GM19328 (cell line): Measurements from ENCODE around the gene WDR4.
"Not testable (repeated sequence)": the region's sequence is repeated elsewhere in the genome, so short reads cannot be mapped to it uniquely, and the experiment has no call there.

Experiments
- ATAC-seq: cut with Tn5 transposase; IDR thresholded peaks from one replicate; pipeline ENCODE4 v1.9.1; 2021; ENCODE audit warnings: mild to moderate bottlenecking, moderate library complexity; ENCODE audit not compliant: unreplicated experiment

WDR4 gene

GRCh38 chr21:42880352-42880751 is 1.0 kb upstream of the WDR4 start:
- no peak for ATAC-seq

- no peak for ATAC-seq
Observed at GRCh38 chr21:42878678-42878992, 704 bp downstream of the WDR4 start.

- not testable (repeated sequence) for ATAC-seq
Observed at GRCh38 chr21:42875811-42876210, 3.5 kb downstream of the WDR4 start.

- no peak for ATAC-seq
Observed at GRCh38 chr21:42873096-42873495, 6.2 kb downstream of the WDR4 start.

GRCh38 chr21:42868196-42868595 is 11.1 kb downstream of the WDR4 start:
- ATAC-seq: no peak

GRCh38 chr21:42865776-42866160 is 13.6 kb downstream of the WDR4 start:
- ATAC-seq: no peak

GRCh38 chr21:42864815-42865775 is 14.2 kb downstream of the WDR4 start:
- no peak for ATAC-seq

- no peak for ATAC-seq
Observed at GRCh38 chr21:42864286-42864685, 15.1 kb downstream of the WDR4 start.

GRCh38 chr21:42863504-42863870 is 15.9 kb downstream of the WDR4 start:
- no peak for ATAC-seq

GRCh38 chr21:42862774-42863503 is 16.4 kb downstream of the WDR4 start:
- no peak for ATAC-seq

- no peak for ATAC-seq
Observed at GRCh38 chr21:42861848-42862400, 17.4 kb downstream of the WDR4 start.

GRCh38 chr21:42861311-42861847 is 18.0 kb downstream of the WDR4 start:
- no peak for ATAC-seq

GRCh38 chr21:42860345-42860744 is 19.0 kb downstream of the WDR4 start:
- ATAC-seq: no peak

GRCh38 chr21:42859891-42860230 is 19.5 kb downstream of the WDR4 start:
- ATAC-seq: no peak

- no peak for ATAC-seq
Observed at GRCh38 chr21:42858957-42859890, 20.1 kb downstream of the WDR4 start.

- ATAC-seq: no peak
Observed at GRCh38 chr21:42858185-42858847, 21.0 kb downstream of the WDR4 start.

- ATAC-seq: no peak
Observed at GRCh38 chr21:42857216-42857615, 22.1 kb downstream of the WDR4 start.

GRCh38 chr21:42855937-42856335 is 23.4 kb downstream of the WDR4 start:
- no peak for ATAC-seq

GRCh38 chr21:42855171-42855936 is 24.0 kb downstream of the WDR4 start:
- no peak for ATAC-seq
